Activated naive CD4-positive, alpha-beta T cell treated with anti-CD3 and anti-CD28 coated beads for 36 hours (primary cell): Measurements from ENCODE around the gene HLA-A. TPM values are rescaled to one million over a fixed set of nuclear protein-coding genes. Genes with fewer than 3 reads are reported as not detected.
"Not testable (repeated sequence)": the region's sequence is repeated elsewhere in the genome, so short reads cannot be mapped to it uniquely, and the experiment has no call there.

Experiments used
- CTCF ChIA-PET: fragments of 350-600 bp; sonication (Branson Sonifier 250); formaldehyde crosslinking; loops from one replicate; lab custom pipeline; 2021; ENCODE audit warnings: antibody characterized with exemption; lab: Charles Lee
- DNase-seq: peaks from one replicate; pipeline ENCODE4 v3.0.0-alpha.2; 2020
- H3K27ac Mint-ChIP-seq: one replicate; pipeline ENCODE4 v1.8.0; 2021; ENCODE audit warnings: mild to moderate bottlenecking, mixed read lengths
- H3K27me3 Mint-ChIP-seq: one replicate; pipeline ENCODE4 v1.8.0; 2021; ENCODE audit warnings: low read depth, mixed read lengths
- H3K36me3 Mint-ChIP-seq: one replicate; pipeline ENCODE4 v1.8.0; 2021; ENCODE audit warnings: low read depth, mixed read lengths
- H3K4me1 Mint-ChIP-seq: one replicate; pipeline ENCODE4 v1.8.0; 2021; ENCODE audit warnings: low read depth, mixed read lengths
- H3K4me3 Mint-ChIP-seq: one replicate; pipeline ENCODE4 v1.8.0; 2021; ENCODE audit warnings: mild to moderate bottlenecking, moderate library complexity, mixed read lengths
- H3K9me3 Mint-ChIP-seq: one replicate; pipeline ENCODE4 v1.8.0; 2021; ENCODE audit warnings: mixed read lengths
- intact Hi-C: fragments of 100-400 bp; cut with micrococcal nuclease; formaldehyde crosslinking; loops from one replicate; pipeline ENCODE4 v1.15.1; 2023
- total RNA-seq, 2 experiments: library from RNA; stranded (reverse); gene quantifications; one replicate each; pipeline ENCODE4 v1.2.3, GENCODE V29; 2021

The HLA-A gene
- total RNA-seq, 2 experiments from 2014 or later = 1,509 to 1,515 TPM

- Mint-ChIP-seq H3K9me3 (no peaks in the 10 kb centered on the region), H3K4me3 (peak overlapping the region; percentile 86), H3K27me3 (no peaks in the 10 kb centered on the region), H3K4me1 (peaks cover 41% of the 10 kb centered on the region), H3K36me3 (no peaks in the 10 kb centered on the region), H3K27ac (peak overlapping the region; percentile 98)
- intact Hi-C loops = loop anchor here (1.0 to 5.0 kb wide), 7 partner anchors 10 to 259 kb away; partner anchors contain the start of genes HLA-A and PPP1R11
- CTCF ChIA-PET = interaction anchor here (0.6 to 4.4 kb wide), 6 partner anchors 10 to 1505 kb away, joined by 3 to 45 read pairs (median 4); no protein-coding TSS in a partner anchor
- DNase-seq = peak; percentile 89
Observed at GRCh38 chr6:29965873-29966601, 23.7 kb downstream of the HLA-A start.

GRCh38 chr6:29967379-29968010 is 25.2 kb downstream of the HLA-A start:
- Mint-ChIP-seq H3K4me1 (peaks cover 46% of the 10 kb centered on the region), H3K9me3 (no peaks in the 10 kb centered on the region), H3K36me3 (no peaks in the 10 kb centered on the region), H3K4me3 (no peak overlapping the region), H3K27me3 (peaks cover 2% of the 10 kb centered on the region), H3K27ac (no peak overlapping the region)
- DNase-seq = no peak
- intact Hi-C loops = loop anchor here (1.0 to 5.0 kb wide), 3 partner anchors 45 to 260 kb away; no protein-coding TSS in a partner anchor
- CTCF ChIA-PET = interaction anchor here (0.6 to 4.4 kb wide), 10 partner anchors 10 to 229 kb away, joined by 3 to 45 read pairs (median 6); no protein-coding TSS in a partner anchor

GRCh38 chr6:29968130-29968529 is 25.8 kb downstream of the HLA-A start:
- H3K27ac Mint-ChIP-seq = no peak overlapping the region
- H3K4me1 Mint-ChIP-seq = peaks cover 46% of the 10 kb centered on the region
- no peak overlapping the region for H3K4me3 Mint-ChIP-seq
- H3K9me3 Mint-ChIP-seq = no peaks in the 10 kb centered on the region
- CTCF ChIA-PET = interaction anchor here (0.6 to 4.4 kb wide), 9 partner anchors 9 to 126 kb away, joined by 4 to 45 read pairs (median 8); no protein-coding TSS in a partner anchor
- H3K36me3 Mint-ChIP-seq = no peaks in the 10 kb centered on the region
- no peak for DNase-seq
- H3K27me3 Mint-ChIP-seq = peaks cover 4% of the 10 kb centered on the region
- intact Hi-C loops = loop anchor here (5.0 kb wide), 2 partner anchors 44 to 261 kb away; no protein-coding TSS in a partner anchor

GRCh38 chr6:29968905-29969304 is 26.6 kb downstream of the HLA-A start:
- CTCF ChIA-PET = interaction anchor here (0.7 to 1.7 kb wide), 4 partner anchors 8 to 120 kb away, joined by 3 to 11 read pairs (median 4); no protein-coding TSS in a partner anchor
- Mint-ChIP-seq H3K4me3 (no peak overlapping the region), H3K4me1 (peaks cover 39% of the 10 kb centered on the region), H3K36me3 (no peaks in the 10 kb centered on the region), H3K27me3 (peaks cover 5% of the 10 kb centered on the region), H3K27ac (no peak overlapping the region), H3K9me3 (no peaks in the 10 kb centered on the region)
- intact Hi-C loops = loop anchor here (5.0 kb wide), 2 partner anchors 43 to 262 kb away; no protein-coding TSS in a partner anchor
- no peak for DNase-seq

- Mint-ChIP-seq H3K27ac (no peak overlapping the region), H3K9me3 (no peaks in the 10 kb centered on the region), H3K4me1 (peaks cover 36% of the 10 kb centered on the region), H3K4me3 (no peak overlapping the region), H3K27me3 (peaks cover 18% of the 10 kb centered on the region), H3K36me3 (no peaks in the 10 kb centered on the region)
- CTCF ChIA-PET = no interaction called here
- DNase-seq = no peak
- intact Hi-C loops = no loop called here
Observed at GRCh38 chr6:29970711-29971110, 28.4 kb downstream of the HLA-A start.

GRCh38 chr6:29974901-29975560 is 32.7 kb downstream of the HLA-A start:
- peaks cover 31% of the 10 kb centered on the region for H3K4me1 Mint-ChIP-seq
- peaks cover 34% of the 10 kb centered on the region for H3K27me3 Mint-ChIP-seq

GRCh38 chr6:29975561-29975907 is 33.2 kb downstream of the HLA-A start:
- Mint-ChIP-seq H3K4me1 (peaks cover 31% of the 10 kb centered on the region), H3K27ac (no peak overlapping the region), H3K4me3 (peak overlapping the region; percentile 81), H3K9me3 (no peaks in the 10 kb centered on the region), H3K36me3 (no peaks in the 10 kb centered on the region), H3K27me3 (peaks cover 34% of the 10 kb centered on the region)
- CTCF ChIA-PET = interaction anchor here (0.6 to 2.0 kb wide), 10 partner anchors 9 to 129 kb away, joined by 3 to 12 read pairs (median 4); no protein-coding TSS in a partner anchor
- intact Hi-C loops = loop anchor here (5.0 kb wide), 1 partner anchor 33 kb away; the partner anchor contains the start of gene HLA-A
- DNase-seq = no peak

More at GRCh38 chr6:29974901-29975560, 32.7 kb downstream of the HLA-A start:
- CTCF ChIA-PET = interaction anchor here (0.6 to 1.9 kb wide), 4 partner anchors 15 to 128 kb away, joined by 3 to 12 read pairs (median 4); no protein-coding TSS in a partner anchor
- Mint-ChIP-seq H3K4me3 (peak overlapping the region; percentile 81), H3K36me3 (no peaks in the 10 kb centered on the region), H3K9me3 (no peaks in the 10 kb centered on the region), H3K27ac (no peak overlapping the region)
- peak; percentile 17 for DNase-seq
- intact Hi-C loops = loop anchor here (5.0 kb wide), 1 partner anchor 33 kb away; the partner anchor contains the start of gene HLA-A

GRCh38 chr6:29976253-29976587 is 33.9 kb downstream of the HLA-A start:
- Mint-ChIP-seq H3K36me3 (no peaks in the 10 kb centered on the region), H3K4me3 (peak overlapping the region; percentile 81), H3K4me1 (peaks cover 31% of the 10 kb centered on the region), H3K9me3 (no peaks in the 10 kb centered on the region), H3K27me3 (peaks cover 34% of the 10 kb centered on the region), H3K27ac (no peak overlapping the region)
- CTCF ChIA-PET = interaction anchor here (0.6 to 2.7 kb wide), 9 partner anchors 8 to 128 kb away, joined by 3 to 12 read pairs (median 5); no protein-coding TSS in a partner anchor
- DNase-seq = no peak
- intact Hi-C loops = loop anchor here (1.0 to 5.0 kb wide), 3 partner anchors 11 to 34 kb away; partner anchors contain the start of gene HLA-A

GRCh38 chr6:29976588-29977424 is 34.5 kb downstream of the HLA-A start:
- peak; percentile 76 for DNase-seq
- CTCF ChIA-PET = interaction anchor here (0.7 to 2.7 kb wide), 13 partner anchors 8 to 137 kb away, joined by 3 to 12 read pairs (median 5); no protein-coding TSS in a partner anchor
- Mint-ChIP-seq H3K27ac (no peak overlapping the region), H3K4me3 (peak overlapping the region; percentile 81), H3K27me3 (peaks cover 34% of the 10 kb centered on the region), H3K4me1 (peaks cover 31% of the 10 kb centered on the region), H3K36me3 (no peaks in the 10 kb centered on the region), H3K9me3 (no peaks in the 10 kb centered on the region)
- intact Hi-C loops = loop anchor here (1.0 to 5.0 kb wide), 3 partner anchors 12 to 35 kb away; partner anchors contain the start of gene HLA-A

- no peaks in the 10 kb centered on the region for H3K36me3 Mint-ChIP-seq
- H3K4me3 Mint-ChIP-seq = peak overlapping the region; percentile 81
- no peak overlapping the region for H3K27ac Mint-ChIP-seq
- CTCF ChIA-PET = interaction anchor here (0.7 to 2.7 kb wide), 7 partner anchors 9 to 138 kb away, joined by 3 to 11 read pairs (median 6); no protein-coding TSS in a partner anchor
- H3K4me1 Mint-ChIP-seq = peaks cover 27% of the 10 kb centered on the region
- intact Hi-C loops = loop anchor here (2.0 to 5.0 kb wide), 2 partner anchors 29 to 35 kb away; partner anchors contain the start of gene HLA-A
- no peaks in the 10 kb centered on the region for H3K9me3 Mint-ChIP-seq
- peaks cover 33% of the 10 kb centered on the region for H3K27me3 Mint-ChIP-seq
- no peak for DNase-seq
Observed at GRCh38 chr6:29977425-29977727, 35.0 kb downstream of the HLA-A start.

GRCh38 chr6:29980013-29980412 is 37.7 kb downstream of the HLA-A start:
- not testable (repeated sequence) for H3K27ac Mint-ChIP-seq

More at GRCh38 chr6:29980013-29980412, 37.7 kb downstream of the HLA-A start:
- CTCF ChIA-PET, intact Hi-C loops, DNase-seq, H3K9me3 Mint-ChIP-seq, H3K4me3 Mint-ChIP-seq, H3K36me3 Mint-ChIP-seq: not testable (repeated sequence)
- Mint-ChIP-seq H3K4me1 (peaks cover 19% of the 10 kb centered on the region), H3K27me3 (peaks cover 22% of the 10 kb centered on the region)
